NCI-H1436 treated with DMSO at 0.1 percent for 48 hours (cell line): ENCODE measurements around the gene NPRL2.
A peak's percentile ranks its signal among the peaks of the same experiment; 100 is the strongest.

ENCODE experiments used
- DNase-seq: peaks from one replicate; lab custom pipeline; 2025; lab: John Stamatoyannopoulos, UW

Gene NPRL2

DNA sequence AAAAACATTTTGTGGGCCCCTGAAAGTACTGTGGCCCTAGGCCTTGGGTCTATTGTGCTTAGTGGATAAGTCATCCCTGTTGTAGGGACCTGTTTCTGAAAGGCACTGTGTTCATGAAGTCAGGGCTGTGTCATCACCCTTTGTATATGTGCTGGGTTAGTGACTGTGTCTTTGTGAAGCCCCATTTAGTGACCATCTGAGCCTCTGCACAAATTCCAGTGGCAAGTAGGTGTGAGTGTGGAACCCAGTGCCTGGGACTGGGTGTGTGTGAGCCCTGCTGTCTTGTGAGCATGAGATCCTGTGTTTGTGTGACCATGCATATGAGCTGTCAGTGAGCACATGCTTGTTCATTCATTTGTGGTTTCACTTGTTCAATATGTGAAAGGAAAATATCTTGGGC, 46.0 kb downstream of the NPRL2 start:
- DNase-seq, result no peak

DNA sequence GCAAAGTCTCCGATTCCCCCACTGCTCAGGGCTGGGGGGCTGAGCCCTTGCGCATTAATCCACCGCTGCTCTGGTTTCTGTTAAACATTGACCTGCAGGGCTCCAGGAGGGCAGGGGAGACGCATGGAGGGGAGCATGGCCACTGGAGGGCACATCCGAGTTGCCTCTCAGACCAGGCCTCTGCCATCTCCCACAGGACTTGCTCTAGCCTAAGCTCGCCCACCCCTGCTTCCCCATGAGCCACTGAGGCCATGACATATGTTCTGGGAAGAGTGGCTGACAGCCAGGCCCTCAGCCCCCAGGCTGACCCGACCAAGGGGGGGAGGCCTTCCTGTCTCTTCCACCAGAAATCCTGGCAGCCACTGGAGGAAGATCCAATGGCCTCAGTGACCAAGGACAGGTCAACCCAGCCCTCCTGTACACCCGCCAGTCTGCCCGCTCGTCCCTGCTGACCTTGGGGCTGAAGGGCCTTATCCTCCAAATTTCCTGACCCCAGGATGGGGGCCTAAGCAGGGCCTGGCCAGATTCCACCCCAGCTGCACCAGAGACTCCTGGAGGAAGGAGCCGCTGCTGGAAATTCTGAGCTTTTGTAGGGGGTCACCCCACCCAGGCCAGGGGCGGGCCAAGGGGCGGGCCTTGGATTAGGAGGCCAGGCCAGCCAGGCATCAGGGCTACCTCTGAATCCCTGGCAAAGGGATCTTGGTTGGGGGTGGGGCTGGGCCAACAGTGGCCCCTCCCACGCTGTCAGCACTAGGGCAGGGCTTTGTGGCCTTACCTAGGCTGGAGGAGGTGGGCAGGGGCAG, 47.4 kb downstream of the NPRL2 start, which contains the start of gene HYAL1:
Gene HYAL1, minus strand, starts transcription at position 562 of the 803 bp plus-strand sequence. CDS start 618 bp downstream, outside the sequence.
- no peak for DNase-seq

DNA sequence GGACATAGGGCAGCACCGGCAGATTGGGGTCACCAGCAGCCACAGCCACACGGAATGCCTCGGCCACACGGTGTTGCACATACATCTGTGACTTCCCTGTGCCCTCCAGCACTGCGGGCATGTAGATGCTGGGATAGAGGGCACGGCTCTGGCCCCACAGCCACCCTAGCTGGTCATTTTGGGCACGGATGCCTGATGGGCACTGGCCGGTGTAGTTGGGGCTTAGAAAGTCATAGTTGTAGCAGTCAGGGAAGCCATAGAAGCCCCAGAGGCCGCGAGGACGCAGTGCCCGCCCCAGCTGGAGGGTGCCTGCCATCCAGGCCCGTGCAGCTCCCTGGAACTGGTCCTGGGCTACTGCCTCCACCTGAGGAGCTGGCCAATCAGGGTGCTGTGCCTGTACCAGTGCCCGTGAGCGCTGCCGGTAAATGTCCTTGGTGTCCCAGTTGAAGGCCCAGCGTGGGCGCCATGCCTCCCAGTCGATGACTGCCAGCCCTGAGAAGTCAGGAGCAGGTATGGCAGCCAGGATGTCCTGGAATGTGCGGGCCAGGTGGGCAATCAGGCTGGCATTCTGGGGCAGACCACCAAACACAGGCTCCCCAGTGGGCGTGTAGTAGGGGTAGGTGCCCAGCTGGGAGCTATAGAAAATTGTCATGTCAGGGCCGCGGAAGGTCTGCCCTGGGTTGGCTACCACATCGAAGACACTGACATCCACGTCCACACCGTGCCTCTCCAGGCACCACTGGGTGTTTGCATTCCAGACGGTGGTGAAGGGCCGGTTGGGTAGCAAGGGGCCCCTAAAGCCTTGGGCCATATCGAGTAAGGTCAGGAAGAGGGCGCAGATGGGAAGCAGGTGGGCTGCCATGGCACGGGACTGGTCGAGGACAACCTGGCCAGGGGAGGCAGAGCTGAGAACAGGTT, 48.2 kb downstream of the NPRL2 start:
- DNase-seq, result no peak

DNA sequence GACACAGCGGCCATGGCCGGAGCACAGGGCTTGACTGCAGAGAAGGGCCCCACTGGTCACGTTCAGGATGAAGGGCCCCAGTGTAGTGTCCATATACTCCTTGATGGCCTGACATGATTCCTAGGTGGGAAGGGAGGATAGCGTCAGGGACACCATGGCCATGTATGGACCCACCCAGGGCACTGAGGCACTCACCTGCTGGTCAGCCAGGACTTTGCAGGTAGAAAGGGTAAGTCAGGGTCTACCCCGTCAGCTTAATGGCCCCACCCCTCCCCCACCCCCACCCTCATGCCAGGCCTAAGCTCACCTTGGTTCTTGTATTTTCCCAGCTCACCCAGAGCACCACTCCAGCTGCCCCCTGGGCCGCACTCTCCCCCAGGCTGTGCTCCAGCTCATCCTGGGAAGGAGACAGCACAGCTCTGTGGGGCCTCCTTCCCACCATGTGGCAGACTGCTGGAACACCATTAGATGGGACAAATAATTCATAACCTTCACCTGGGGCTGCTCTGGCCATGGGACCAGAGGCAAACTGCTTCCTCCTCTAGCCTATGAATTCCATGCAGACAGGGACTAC, 49.8 kb downstream of the NPRL2 start:
- DNase-seq, result no peak

DNA sequence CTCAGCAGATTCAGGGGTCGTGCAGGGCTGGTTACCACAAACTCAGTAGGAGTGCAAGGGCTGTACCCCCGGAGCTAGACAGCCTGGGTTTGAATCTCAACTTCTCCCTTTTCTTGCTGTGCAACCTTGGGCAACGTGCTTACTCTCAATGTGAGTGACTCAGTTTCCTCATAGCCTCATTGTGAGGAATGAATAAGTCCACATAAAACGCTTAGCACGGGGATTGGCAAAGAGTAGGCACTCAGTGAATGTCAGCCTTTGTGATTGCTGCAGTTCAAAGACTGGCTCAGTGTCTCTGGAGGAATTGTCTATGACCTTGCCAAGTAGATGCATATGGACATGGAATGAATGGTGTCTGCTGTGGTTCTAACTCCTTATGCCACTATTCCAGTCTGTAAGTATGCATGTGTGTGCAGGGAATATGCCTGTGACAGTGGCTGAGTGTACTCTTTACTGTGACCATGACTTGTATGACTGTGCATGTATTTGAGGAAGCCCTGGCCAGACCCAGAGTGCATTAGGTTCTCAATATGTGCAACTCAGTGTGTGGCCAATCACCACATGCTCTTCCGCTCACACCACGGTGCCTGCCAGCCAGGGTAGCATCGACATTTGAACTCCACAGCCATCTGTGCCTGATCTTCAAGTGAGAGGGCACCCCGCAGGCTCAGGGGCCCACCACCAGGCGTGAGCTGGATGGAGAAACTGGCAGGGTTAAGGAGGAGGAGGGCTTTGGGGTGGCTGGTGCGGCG, 50.5 kb downstream of the NPRL2 start:
- DNase-seq, result no peak

DNA sequence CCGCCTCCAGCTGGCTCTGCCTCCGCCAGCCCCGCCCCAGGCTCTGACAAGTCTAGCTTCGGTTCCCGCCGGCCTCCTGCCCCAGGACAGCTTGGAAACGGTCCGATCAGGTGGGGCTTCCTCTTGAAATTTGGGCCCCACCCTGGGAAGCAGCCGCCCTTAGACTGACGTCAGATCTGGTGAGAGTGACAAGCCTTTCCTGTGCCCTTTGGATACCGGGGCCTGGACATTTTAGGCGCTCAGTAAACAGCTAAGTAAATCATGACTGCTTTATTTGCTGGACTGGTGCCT, 51.0 kb downstream of the NPRL2 start:
- DNase-seq, result no peak

DNA sequence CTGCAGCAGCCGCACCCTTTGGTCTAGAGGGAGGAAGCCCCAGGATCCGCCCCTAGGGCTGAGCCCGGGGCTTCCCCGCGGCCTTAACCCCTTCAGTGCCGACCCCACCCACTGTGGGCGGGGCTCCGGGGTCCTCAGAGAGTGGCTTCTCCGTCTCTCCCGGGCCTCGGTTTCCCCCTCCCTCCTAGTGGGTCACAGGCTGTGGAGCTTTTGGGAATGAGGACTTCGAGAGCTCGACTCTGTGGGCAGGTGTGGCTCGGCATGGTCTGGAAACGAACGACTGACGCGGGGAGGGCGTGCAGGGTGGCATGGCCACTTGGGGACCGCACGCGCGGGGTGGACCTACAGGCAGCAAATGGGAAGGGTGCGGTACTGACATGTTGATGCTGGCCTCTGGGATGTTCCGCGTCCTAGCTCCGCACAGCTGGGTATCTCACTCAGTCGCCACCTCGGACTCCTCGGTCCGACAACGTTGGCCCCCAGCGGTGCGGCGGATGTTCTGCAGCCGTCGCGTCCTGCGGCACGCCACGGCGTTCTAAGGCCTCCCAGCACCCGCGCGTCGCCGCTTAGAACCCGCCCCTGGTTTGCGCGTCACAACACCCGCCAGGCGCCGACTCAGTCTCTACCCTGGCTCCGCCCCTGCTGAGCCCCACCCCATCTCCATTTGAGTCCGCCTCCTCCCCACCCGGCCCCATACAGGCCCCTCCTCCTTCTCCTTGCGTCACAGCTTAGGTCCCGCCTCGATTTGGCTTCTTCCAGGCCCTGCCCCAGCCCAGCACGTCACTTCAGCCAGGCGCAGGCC, 51.5 kb downstream of the NPRL2 start, which contains the start of the genes HYAL3 and NAA80:
Gene HYAL3, minus strand, starts transcription at position 570 of the 802 bp plus-strand sequence. CDS start 3,803 bp downstream, outside the sequence.
Gene NAA80, minus strand, starts transcription at position 570 of the 802 bp plus-strand sequence. CDS start 1,942 bp downstream, outside the sequence.
- peak; percentile 70 for DNase-seq

DNA sequence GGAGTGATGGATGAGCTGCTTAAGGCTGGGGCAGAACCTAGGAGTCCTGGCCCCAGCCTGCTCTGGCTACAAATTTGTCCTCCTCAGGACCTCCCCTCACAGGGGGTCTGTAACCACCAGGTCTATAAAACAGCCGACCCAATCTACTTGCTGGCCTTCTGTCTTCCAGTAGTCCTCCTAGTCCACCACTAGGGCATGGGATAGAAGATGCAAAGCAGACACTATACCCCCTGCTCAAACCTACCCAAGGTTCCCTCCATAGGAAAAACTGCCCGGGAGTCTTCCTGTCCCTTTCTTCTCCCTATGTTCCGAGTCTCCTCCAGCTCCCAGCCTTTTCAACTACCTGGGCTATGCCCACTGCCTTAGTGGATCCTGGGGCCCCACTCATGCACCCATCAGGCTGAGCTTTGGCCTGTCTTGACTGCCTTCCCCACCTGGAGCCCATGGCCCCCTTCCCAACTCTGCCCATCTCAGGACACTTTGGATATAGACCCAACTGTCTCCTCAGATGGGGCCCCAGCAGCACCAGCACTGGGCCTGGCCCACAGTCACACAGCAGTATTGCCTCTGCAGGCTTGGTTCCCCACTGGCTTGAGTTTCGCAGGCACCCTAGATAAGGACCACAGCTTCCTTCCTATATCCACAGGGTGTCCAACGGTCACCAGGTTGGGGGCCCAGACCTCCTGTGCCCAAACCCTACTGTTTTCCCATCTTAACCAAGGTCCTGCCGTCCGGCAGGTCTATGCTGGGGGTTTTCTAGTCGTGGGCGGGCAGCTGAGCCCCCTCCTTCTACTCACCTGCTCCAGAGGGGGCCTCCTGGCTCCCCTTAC, 52.5 kb downstream of the NPRL2 start:
- DNase-seq, result no peak

DNA sequence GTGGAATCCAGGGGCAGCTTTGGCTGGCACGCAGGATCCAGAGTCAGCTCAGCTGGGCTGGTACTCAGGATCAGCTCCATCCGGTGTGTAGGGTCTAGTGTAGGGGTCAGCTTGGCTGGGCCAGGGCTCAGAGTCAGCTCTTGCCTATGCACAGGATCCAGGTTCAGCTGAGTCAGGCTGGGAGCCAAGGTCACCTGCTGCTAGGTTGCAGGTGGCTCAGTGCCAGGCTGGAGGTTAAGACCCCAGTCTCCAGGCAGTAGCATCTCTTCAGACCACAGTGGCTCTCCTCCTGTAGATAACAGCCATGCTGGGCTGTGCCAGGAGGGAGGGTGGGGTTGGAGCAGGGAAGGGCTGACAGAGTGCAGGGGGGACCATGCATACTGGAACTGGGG, 53.2 kb downstream of the NPRL2 start:
- no peak for DNase-seq
